Esophagus muscularis mucosa (tissue), 3 donors: Measurements from ENCODE around the gene TNS1.

ENCODE experiments used
- CTCF ChIP-seq, 3 experiments: fragments of 200-600 bp in 2 of 3; fragments of 450-650 bp in 1 of 3; sonication (generic) in 2 of 3; IDR thresholded peaks; one replicate each; pipeline ENCODE4 v1.5.1; 2017 to 2019; ENCODE audit warnings: antibody characterized with exemption in 3 of 3, mild to moderate bottlenecking in 2 of 3, moderate library complexity in 1 of 3
- EP300 ChIP-seq: sonication (generic); formaldehyde crosslinking; IDR thresholded peaks from one replicate; pipeline ENCODE4 v1.6.1; 2017; ENCODE audit warnings: antibody characterized with exemption

GRCh38 chr2:217808326-217808725 lies 194.5 kb downstream of the TNS1 start:
- no peak for TF ChIP-seq CTCF (IDR thresholded peaks at IDR 0.05)
- no peak for TF ChIP-seq EP300
